DND-41 (cell line): ENCODE data around the gene ADGRA3.

Experiments
- ATAC-seq: fragments of 200-7000 bp; cut with Tn5 transposase; 3 replicates; pipeline ENCODE4 v1.9.1; 2021; ENCODE audit warnings: low read depth; ENCODE audit not compliant: insufficient read depth
- DNase-seq: peaks from one replicate; pipeline ENCODE4 v3.0.0-alpha.2; 2020
- H2AFZ ChIP-seq: 2 replicates; pipeline ENCODE4 v1.6.0; 2012; ENCODE audit warnings: low read depth, low read length
- H3K27ac ChIP-seq: 2 replicates; pipeline ENCODE4 v1.5.1; 2012; ENCODE audit warnings: low read length, inconsistent platforms
- H3K27me3 ChIP-seq: fragments of 200-600 bp; sonication (generic); 2 replicates; pipeline ENCODE4 v1.6.0; 2012; ENCODE audit warnings: low read length, mild to moderate bottlenecking, inconsistent platforms; ENCODE audit not compliant: insufficient read depth, poor library complexity
- H3K36me3 ChIP-seq: 2 replicates; pipeline ENCODE4 v1.5.1; 2012; ENCODE audit warnings: low read length, inconsistent platforms; ENCODE audit not compliant: insufficient read depth
- H3K4me1 ChIP-seq: 2 replicates; pipeline ENCODE4 v1.5.1; 2012; ENCODE audit warnings: mild to moderate bottlenecking, low read length; ENCODE audit not compliant: insufficient read depth
- H3K4me2 ChIP-seq: 2 replicates; pipeline ENCODE4 v1.6.0; 2012; ENCODE audit warnings: mild to moderate bottlenecking, moderate library complexity, low read length, inconsistent platforms; ENCODE audit not compliant: insufficient read depth
- H3K4me3 ChIP-seq, 2 experiments: fragments of 200-600 bp in 1 of 2; shearing (Covaris generic) in 1 of 2; 2 replicates each; pipeline ENCODE4 v1.5.1; 2012 to 2016; ENCODE audit warnings: inconsistent platforms in 2 of 2, low read length in 2 of 2, mild to moderate bottlenecking in 2 of 2, low read depth in 1 of 2, moderate library complexity in 1 of 2
- H3K79me2 ChIP-seq: 2 replicates; pipeline ENCODE4 v1.6.0; 2012; ENCODE audit warnings: low read length, inconsistent platforms; ENCODE audit not compliant: insufficient read depth
- H3K9ac ChIP-seq: 2 replicates; pipeline ENCODE4 v1.6.0; 2012; ENCODE audit warnings: low read depth, mild to moderate bottlenecking, inconsistent platforms, low read length, moderate library complexity
- H3K9me3 ChIP-seq: 2 replicates; pipeline ENCODE4 v1.5.1; 2012; ENCODE audit warnings: low read length, moderate library complexity, mild to moderate bottlenecking, inconsistent platforms; ENCODE audit not compliant: insufficient read depth, severe bottlenecking
- H4K20me1 ChIP-seq: 2 replicates; pipeline ENCODE4 v1.6.0; 2012; ENCODE audit warnings: low read length; ENCODE audit not compliant: insufficient read depth
- CTCF ChIP-seq: IDR thresholded peaks from 2 replicates; pipeline ENCODE4 v1.5.1; 2012; ENCODE audit warnings: borderline replicate concordance, low read length, moderate library complexity, mild to moderate bottlenecking; ENCODE audit not compliant: poor library complexity, severe bottlenecking; ENCODE audit errors: extremely low read depth
- EZH2 ChIP-seq: IDR thresholded peaks from 3 replicates; pipeline ENCODE4 v1.6.1; 2012; ENCODE audit warnings: borderline replicate concordance, low read depth, mild to moderate bottlenecking, moderate library complexity, low read length, inconsistent platforms; ENCODE audit not compliant: severe bottlenecking

The ADGRA3 gene

DNA sequence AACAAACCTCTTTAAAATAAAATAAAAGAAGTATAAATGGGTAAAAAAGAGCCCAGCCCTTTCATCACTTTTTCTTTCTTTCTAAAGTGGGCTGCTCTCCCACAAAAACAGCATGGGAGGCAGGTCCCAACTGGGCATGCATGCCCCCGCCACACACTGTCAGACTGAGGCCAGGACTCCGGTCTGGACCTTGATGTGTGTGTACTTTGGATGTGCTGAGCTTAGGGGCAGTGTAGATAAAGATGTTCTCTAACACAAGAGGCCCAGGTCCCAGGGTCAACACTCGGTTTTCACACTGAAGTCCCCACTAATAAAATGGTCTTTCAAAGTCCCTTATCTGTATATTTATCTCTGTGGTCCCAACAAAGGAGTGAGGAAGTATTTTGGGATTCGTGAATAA, 44.4 kb downstream of the ADGRA3 start:
- H3K27ac ChIP-seq: no peak overlapping the region
- H4K20me1 ChIP-seq: no peaks in the 10 kb centered on the region
- DNase-seq: no peak
- TF ChIP-seq CTCF (no peak), EZH2 (no peak)
- H3K4me1 ChIP-seq: no peaks in the 10 kb centered on the region
- H3K4me3 ChIP-seq: no peak overlapping the region
- no peak overlapping the region for H2AFZ ChIP-seq
- no peaks in the 10 kb centered on the region for H3K36me3 ChIP-seq
- no peaks in the 10 kb centered on the region for H3K9me3 ChIP-seq
- H3K79me2 ChIP-seq: peaks cover 3% of the 10 kb centered on the region; the same call in 1 of the 2 replicates
- H3K27me3 ChIP-seq: no peaks in the 10 kb centered on the region
- ATAC-seq: no peak
- no peak overlapping the region for H3K9ac ChIP-seq
- no peak overlapping the region for H3K4me2 ChIP-seq

GRCh38 chr4:22466581-22466980, 49.3 kb downstream of the ADGRA3 start:
- no peak overlapping the region for H3K9ac ChIP-seq
- no peaks in the 10 kb centered on the region for H3K27me3 ChIP-seq
- no peaks in the 10 kb centered on the region for H3K4me1 ChIP-seq
- H3K9me3 ChIP-seq: no peaks in the 10 kb centered on the region
- no peak for DNase-seq
- no peak overlapping the region for H2AFZ ChIP-seq
- no peaks in the 10 kb centered on the region for H3K36me3 ChIP-seq
- no peaks in the 10 kb centered on the region for H3K79me2 ChIP-seq
- TF ChIP-seq CTCF: no peak
- TF ChIP-seq EZH2: no peak
- no peak overlapping the region for H3K4me3 ChIP-seq
- no peaks in the 10 kb centered on the region for H4K20me1 ChIP-seq
- H3K4me2 ChIP-seq: no peak overlapping the region
- no peak overlapping the region for H3K27ac ChIP-seq
- ATAC-seq: no peak

GRCh38 chr4:22465996-22466395, 49.9 kb downstream of the ADGRA3 start:
- TF ChIP-seq EZH2 (no peak), CTCF (no peak)
- H2AFZ ChIP-seq: no peak overlapping the region
- H3K4me2 ChIP-seq: no peak overlapping the region

DNA sequence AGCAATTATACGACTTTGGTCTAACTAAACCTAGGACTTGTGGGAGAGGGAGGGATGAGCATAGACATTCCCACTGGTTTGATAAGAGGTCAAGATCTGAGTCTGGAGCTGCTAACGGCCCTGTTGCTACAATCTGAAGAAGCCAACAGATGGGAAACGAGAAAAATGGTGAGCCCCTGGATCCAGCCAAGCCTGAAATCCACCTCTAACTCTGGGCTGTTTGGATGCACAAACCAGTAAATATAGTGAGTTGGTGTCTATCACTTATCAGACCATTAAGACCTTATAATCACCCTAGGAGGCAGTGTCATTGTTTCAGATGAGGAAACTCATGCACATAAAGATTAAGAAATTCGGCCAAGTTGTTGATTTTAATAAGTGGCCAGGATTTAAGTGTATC, 50.5 kb downstream of the ADGRA3 start:
- H3K4me2 ChIP-seq: no peak overlapping the region
- H3K4me3 ChIP-seq: no peak overlapping the region
- no peak for TF ChIP-seq CTCF
- no peak for TF ChIP-seq EZH2
- no peaks in the 10 kb centered on the region for H4K20me1 ChIP-seq
- no peaks in the 10 kb centered on the region for H3K9me3 ChIP-seq
- H3K4me1 ChIP-seq: no peaks in the 10 kb centered on the region
- no peak for ATAC-seq
- H3K27ac ChIP-seq: no peak overlapping the region
- no peak overlapping the region for H2AFZ ChIP-seq
- no peak overlapping the region for H3K9ac ChIP-seq
- DNase-seq: no peak
- H3K79me2 ChIP-seq: no peaks in the 10 kb centered on the region
- no peaks in the 10 kb centered on the region for H3K36me3 ChIP-seq
- H3K27me3 ChIP-seq: no peaks in the 10 kb centered on the region

More at GRCh38 chr4:22465996-22466395, 49.9 kb downstream of the ADGRA3 start:
- Histone ChIP-seq H3K27me3 (no peaks in the 10 kb centered on the region), H3K27ac (no peak overlapping the region), H4K20me1 (no peaks in the 10 kb centered on the region), H3K79me2 (no peaks in the 10 kb centered on the region), H3K4me1 (no peaks in the 10 kb centered on the region), H3K9me3 (no peaks in the 10 kb centered on the region), H3K4me3 (no peak overlapping the region), H3K36me3 (no peaks in the 10 kb centered on the region), H3K9ac (no peak overlapping the region)
- no peak for ATAC-seq
- DNase-seq: no peak
